Measurements from ENCODE around the gene ZNF777. TPM values are rescaled to one million over a fixed set of nuclear protein-coding genes. Genes with fewer than 3 reads are reported as not detected.

Gene ZNF777
- total RNA-seq, 1 experiment from 2014 or later: 15.6 TPM

- no peak within 1 kb of the TSS for H3K18ac ChIP-seq (ENCODE audit: insufficient read length, low read depth, low read length)
- no peak within 1 kb of the TSS for H2BK20ac ChIP-seq (ENCODE audit: low read depth, low read length, poor library complexity, severe bottlenecking)
- no peak within 1 kb of the TSS for H3K23ac ChIP-seq (ENCODE audit: insufficient read length, low read depth, low read length)
- H3K27ac ChIP-seq (ENCODE audit: insufficient read length, low read depth, low read length): no peak within 1 kb of the TSS
- peak within 1 kb of the TSS; percentile 79 for H3K9ac ChIP-seq (ENCODE audit: extremely low read depth, insufficient read length, low read length)
- H2BK5ac ChIP-seq (ENCODE audit: insufficient read length, low read length): no peak within 1 kb of the TSS
- peaks cover 2% of the 10 kb centered on the region for H3K79me1 ChIP-seq (ENCODE audit: insufficient read depth, low read depth, low read length, poor library complexity, severe bottlenecking)
- peaks cover 16 to 19% (median 16%) of the 10 kb centered on the region in 3 experiments for H3K36me3 Mint-ChIP-seq (ENCODE audit: insufficient read depth in 1 of 3, low read depth in 3 of 3)
- no peak within 1 kb of the TSS for H4K8ac ChIP-seq (replicated peaks; ENCODE audit: insufficient read length, low read depth, low read length)
- no peak within 1 kb of the TSS for H3T11ph ChIP-seq (ENCODE audit: low read length)
- peak; percentile 61; the same call in 2 of the 3 replicates for TF ChIP-seq CTCF (conservative IDR thresholded peaks at IDR 0.05)
- H3K4me1 ChIP-seq (ENCODE audit: insufficient read depth, low read length): no peaks in the 10 kb centered on the region; the same call in 1 of the 2 replicates
- H3K9me3 Mint-ChIP-seq: no peaks in the 10 kb centered on the region; a peak in 2 of 5 replicates
- H2BK12ac ChIP-seq (ENCODE audit: insufficient read length, low read depth, low read length): no peak within 1 kb of the TSS
- peaks cover 10 to 14% of the 10 kb centered on the region in 2 experiments for H3K4me1 Mint-ChIP-seq
- no peak within 1 kb of the TSS for H3K4ac ChIP-seq (ENCODE audit: low read depth, low read length)
- no peak within 1 kb of the TSS for H4K91ac ChIP-seq (ENCODE audit: insufficient read length, low read depth, low read length)
- H3K23me2 ChIP-seq (ENCODE audit: insufficient read length, low read depth, low read length, poor library complexity, severe bottlenecking): peaks cover 7% of the 10 kb centered on the region
- H2AK5ac ChIP-seq (ENCODE audit: insufficient read length, low read length): no peak within 1 kb of the TSS
- no peaks in the 10 kb centered on the region for H3K9me3 ChIP-seq (ENCODE audit: control insufficient read depth, low read depth, low read length)
- H3K79me2 ChIP-seq (ENCODE audit: insufficient read depth, low read length): peaks cover 4% of the 10 kb centered on the region; the same call in 1 of the 2 replicates
- peak; percentile 82 for DNase-seq
- peaks cover 41% of the 10 kb centered on the region for H3K27me3 Mint-ChIP-seq (ENCODE audit: low read depth)
- no peaks in the 10 kb centered on the region for H4K20me1 ChIP-seq (ENCODE audit: control insufficient read depth, insufficient read depth, insufficient read length)
- H3K14ac ChIP-seq (ENCODE audit: insufficient read depth, low read length): no peak within 1 kb of the TSS
- peak within 1 kb of the TSS; percentile 85 for H3K4me2 ChIP-seq (ENCODE audit: insufficient read depth, insufficient read length, low read length)
- H2BK15ac ChIP-seq (ENCODE audit: low read depth, low read length): no peak within 1 kb of the TSS; the same call in 1 of the 2 replicates
- H2BK120ac ChIP-seq (ENCODE audit: low read depth, low read length, poor library complexity, severe bottlenecking): no peak within 1 kb of the TSS
- no peak within 1 kb of the TSS for H4K5ac ChIP-seq (ENCODE audit: insufficient read length, low read depth, low read length)
- no CpG with 5 or more reads among the region's 109 CpGs for WGBS (ENCODE audit: extremely low coverage, insufficient read length, low lambda C conversion rate)
- peak within 1 kb of the TSS; percentile 91 to 95 for H3K4me3 Mint-ChIP-seq
- H3K27ac Mint-ChIP-seq: peak within 1 kb of the TSS; percentile 72 to 85 (median 79); a peak in 3 of 7 replicates
- no peak within 1 kb of the TSS for H3K56ac ChIP-seq (ENCODE audit: insufficient read length, low read depth, low read length)
- H3K27me3 ChIP-seq (ENCODE audit: insufficient read depth, low read length): peaks cover 4% of the 10 kb centered on the region; the same call in 1 of the 2 replicates
- no peak within 1 kb of the TSS for H2AFZ ChIP-seq (ENCODE audit: low read length)
Observed at GRCh38 chr7:149497467-149498261, 36.8 kb upstream of the ZNF777 start, which contains the start of gene ZNF746. ZNF746 (minus strand) TSS chr7:149497809; CDS start chr7:149497536, 273 bp downstream.

Data from H9 (cell line).